GM18502 (cell line): Measurements from ENCODE around the gene MGAT1.
"Not testable (repeated sequence)": the region's sequence is repeated elsewhere in the genome, so short reads cannot be mapped to it uniquely, and the experiment has no call there.

ENCODE experiments used
- ATAC-seq: cut with Tn5 transposase; IDR thresholded peaks from one replicate; pipeline ENCODE4 v1.9.1; 2021; ENCODE audit warnings: mild to moderate bottlenecking; ENCODE audit not compliant: unreplicated experiment, poor library complexity

The MGAT1 gene

GRCh38 chr5:180802325-180803180 lies at the start of gene MGAT1:
MGAT1 (minus strand) TSS chr5:180802806; CDS start chr5:180792971, 9,835 bp downstream.
- peak; percentile 42 for ATAC-seq

GRCh38 chr5:180850434-180851078 lies 48.0 kb upstream of the MGAT1 start:
- ATAC-seq, result no peak

- no peak for ATAC-seq
These were observed 47.2 kb upstream of the MGAT1 start for GRCh38 chr5:180849827-180850226.

- ATAC-seq, result no peak
These were observed 46.3 kb upstream of the MGAT1 start for GRCh38 chr5:180848878-180849277.

GRCh38 chr5:180848265-180848664 lies 45.7 kb upstream of the MGAT1 start:
- ATAC-seq, result no peak

- no peak for ATAC-seq
These were observed 44.4 kb upstream of the MGAT1 start for GRCh38 chr5:180847026-180847425.

- no peak for ATAC-seq
These were observed 42.3 kb upstream of the MGAT1 start for GRCh38 chr5:180844858-180845257.

GRCh38 chr5:180844432-180844831 lies 41.8 kb upstream of the MGAT1 start:
- no peak for ATAC-seq

GRCh38 chr5:180839935-180840334 lies 37.3 kb upstream of the MGAT1 start:
- no peak for ATAC-seq

- no peak for ATAC-seq
These were observed 36.6 kb upstream of the MGAT1 start for GRCh38 chr5:180839227-180839626.

- no peak for ATAC-seq
These were observed 34.9 kb upstream of the MGAT1 start for GRCh38 chr5:180837478-180837877.

GRCh38 chr5:180832638-180833068 lies 30.0 kb upstream of the MGAT1 start:
- ATAC-seq, result peak; percentile 56

- ATAC-seq, result peak; percentile 76
These were observed 28.8 kb upstream of the MGAT1 start for GRCh38 chr5:180831139-180832093.

- peak; percentile 48 for ATAC-seq
These were observed 27.9 kb upstream of the MGAT1 start for GRCh38 chr5:180830253-180831138.

- no peak for ATAC-seq
These were observed 27.1 kb upstream of the MGAT1 start for GRCh38 chr5:180829726-180830125.

- not testable (repeated sequence) for ATAC-seq
These were observed 26.3 kb upstream of the MGAT1 start for GRCh38 chr5:180828756-180829531.

GRCh38 chr5:180827374-180827773 lies 24.8 kb upstream of the MGAT1 start:
- not testable (repeated sequence) for ATAC-seq

GRCh38 chr5:180825768-180826525 lies 23.3 kb upstream of the MGAT1 start:
- no peak for ATAC-seq
